ENCODE measurements around the gene CD300LB.
"Not testable (repeated sequence)": the region's sequence is repeated elsewhere in the genome, so short reads cannot be mapped to it uniquely, and the experiment has no call there.

Gene CD300LB

DNA sequence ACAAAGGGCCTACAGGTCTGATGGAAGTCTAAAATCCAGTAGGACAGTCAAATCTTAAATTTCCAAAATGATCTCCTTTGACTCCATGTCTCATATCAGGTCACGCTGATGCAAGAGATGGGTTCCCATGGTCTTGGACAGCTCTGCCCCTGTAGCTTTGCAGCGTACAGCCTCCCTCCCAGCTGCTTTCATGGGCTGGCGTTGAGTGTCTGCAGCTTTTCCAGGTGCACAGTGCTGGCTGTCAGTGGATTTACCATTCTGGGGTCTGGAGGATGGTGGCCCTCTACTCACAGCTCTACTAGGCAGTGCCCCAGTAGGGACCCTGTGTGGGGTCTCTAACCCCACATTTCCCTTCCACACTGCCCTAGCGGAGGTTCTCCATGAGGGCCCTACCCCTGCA is 43.0 kb downstream of the CD300LB start:
- DNase-seq, result not testable (repeated sequence)

DNA sequence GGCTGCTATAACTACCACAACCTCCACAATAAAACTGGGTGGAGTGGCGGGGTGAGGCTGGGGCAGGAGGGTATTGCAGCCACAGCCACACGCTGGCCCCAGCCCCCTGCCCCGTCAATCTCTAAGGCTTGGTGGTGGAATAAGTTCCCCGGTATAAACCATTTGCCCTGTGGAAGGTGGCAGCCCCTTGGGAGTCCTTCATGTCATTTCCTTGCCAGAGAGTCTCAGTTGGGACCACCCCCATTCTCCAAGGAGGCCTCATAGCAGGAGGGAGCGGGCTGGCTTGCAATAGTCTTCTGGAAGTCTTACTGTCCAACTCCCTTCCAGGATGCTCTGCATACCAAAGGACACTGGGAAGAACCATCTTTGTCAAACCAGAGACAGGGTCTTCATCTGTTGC is 45.4 kb downstream of the CD300LB start:
- no peak for DNase-seq

DNA sequence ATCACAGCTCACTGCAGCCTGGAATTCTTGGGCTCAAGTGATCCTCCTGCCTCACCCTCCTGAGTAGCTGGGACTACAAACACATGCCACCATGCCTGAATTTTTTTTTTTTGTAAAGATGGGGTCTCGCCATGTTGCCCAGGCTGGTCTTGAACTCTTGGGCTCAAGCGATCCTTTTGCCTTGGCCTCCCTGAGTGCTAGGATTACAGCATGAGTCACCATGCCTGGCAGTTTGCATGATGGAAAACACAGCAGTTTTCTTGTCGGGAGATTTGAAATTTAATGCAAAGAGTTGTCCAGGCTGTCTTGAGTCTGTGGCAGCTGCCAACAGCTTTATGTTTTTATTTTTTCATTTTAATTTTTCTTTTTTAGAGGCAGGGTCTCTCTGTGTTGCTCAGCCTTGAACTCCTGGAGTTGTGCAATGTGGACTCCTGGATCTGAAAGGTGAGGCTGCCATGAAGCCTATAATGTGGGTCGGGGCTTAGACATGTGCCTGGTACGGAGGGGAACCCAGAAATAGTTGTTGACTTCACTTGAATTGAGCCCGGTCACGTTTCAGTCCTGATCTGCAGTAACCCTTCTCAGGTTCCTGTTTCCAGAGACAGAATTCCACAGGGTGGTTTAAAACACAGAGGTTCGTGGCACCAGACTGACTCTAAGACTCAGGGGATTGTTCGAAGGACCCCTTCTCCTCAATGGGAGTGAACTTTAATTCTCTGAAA is 46.1 kb downstream of the CD300LB start:
- DNase-seq, result no peak

DNA sequence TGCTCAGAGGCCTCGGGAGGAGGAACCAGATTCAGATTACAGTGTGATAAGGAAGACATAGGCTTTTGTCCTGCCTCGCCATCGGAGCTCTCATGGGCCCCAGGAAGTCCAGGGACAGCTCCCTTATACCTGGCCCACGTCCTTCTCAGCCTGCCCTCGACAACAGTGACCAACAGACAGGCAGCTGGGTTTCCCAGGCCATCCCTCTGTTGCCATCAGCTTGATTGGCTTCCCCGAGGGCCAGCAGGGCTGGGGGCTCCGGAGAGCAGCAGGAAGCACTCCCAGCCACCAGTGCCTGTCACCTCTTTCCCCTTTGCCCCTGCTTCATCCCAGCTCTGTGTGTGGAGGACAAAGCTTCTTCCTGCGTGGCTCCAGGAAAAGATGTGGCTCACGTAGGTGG is 47.2 kb downstream of the CD300LB start:
- no peak for DNase-seq

DNA sequence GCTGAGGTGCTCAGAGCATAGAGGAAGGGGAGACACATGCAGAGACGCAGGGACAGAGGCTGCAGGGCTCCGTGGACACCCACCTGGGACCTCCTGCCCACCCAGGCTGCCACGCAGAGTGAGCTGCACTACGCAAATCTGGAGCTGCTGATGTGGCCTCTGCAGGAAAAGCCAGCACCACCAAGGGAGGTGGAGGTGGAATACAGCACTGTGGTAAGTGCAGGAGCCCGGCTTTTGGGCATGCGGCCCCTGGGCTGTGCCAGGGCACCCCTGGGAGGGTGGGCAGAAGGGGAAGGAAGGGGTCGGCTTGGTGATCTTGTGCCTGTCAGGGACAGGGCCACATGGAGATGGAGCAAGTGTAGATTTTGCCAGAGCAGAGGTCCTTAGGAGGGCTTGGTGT is 49.7 kb downstream of the CD300LB start:
- DNase-seq, result no peak

DNA sequence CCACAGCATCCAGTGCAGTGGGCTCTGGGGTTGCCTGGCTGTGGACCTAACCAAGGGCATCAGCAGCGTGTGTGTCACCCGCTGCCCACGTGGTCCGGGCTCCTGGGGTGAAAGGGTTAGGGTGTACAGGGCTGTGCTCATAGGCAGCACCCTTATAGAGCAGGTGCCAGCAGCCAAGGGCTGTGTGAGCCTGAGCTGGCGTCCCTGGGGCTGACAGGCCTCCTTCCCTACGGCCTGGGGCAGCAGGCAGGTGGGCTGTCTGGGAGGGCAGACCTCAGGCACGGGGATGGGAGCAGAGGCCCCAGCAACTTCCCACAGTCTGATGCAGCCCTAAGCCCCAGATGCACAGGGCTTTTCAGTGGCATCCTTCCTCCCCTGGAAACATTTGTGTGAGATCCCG is 51.0 kb downstream of the CD300LB start:
- DNase-seq, result no peak

DNA sequence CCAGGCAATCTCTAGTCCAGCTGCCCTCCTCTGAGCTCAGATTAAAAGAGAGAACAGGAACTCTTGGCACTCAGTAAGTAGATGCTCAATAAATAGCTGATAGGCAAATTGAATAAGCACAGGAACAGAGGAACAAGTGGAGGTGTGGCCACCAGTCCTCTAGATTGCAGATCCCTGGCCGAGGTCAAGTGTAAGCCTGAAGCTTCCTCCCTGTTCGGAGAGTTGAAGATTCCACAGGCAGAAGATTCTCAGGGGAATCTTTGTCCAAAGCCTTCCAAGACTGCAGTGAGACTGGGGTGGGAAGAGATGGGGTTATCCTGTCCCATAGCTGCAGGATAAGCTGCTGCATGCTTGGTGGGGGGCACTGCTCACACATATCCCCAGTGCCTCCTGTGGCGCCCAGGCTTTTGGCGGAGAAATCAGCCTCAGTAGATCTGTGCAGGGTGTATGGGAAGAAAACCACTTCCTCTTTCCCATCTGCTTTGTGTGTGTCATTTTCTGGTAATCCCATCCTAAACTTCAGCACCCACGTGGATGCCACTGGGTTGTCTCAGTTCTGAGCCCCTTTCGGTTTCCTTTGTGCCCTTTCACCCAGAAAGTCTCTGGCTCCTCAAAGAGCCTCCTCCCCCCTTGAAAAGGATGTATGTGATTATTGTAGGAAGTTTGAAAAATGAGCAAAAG is 52.7 kb downstream of the CD300LB start:
- peak in 1 of 2 donors; percentile 13 for DNase-seq

DNA sequence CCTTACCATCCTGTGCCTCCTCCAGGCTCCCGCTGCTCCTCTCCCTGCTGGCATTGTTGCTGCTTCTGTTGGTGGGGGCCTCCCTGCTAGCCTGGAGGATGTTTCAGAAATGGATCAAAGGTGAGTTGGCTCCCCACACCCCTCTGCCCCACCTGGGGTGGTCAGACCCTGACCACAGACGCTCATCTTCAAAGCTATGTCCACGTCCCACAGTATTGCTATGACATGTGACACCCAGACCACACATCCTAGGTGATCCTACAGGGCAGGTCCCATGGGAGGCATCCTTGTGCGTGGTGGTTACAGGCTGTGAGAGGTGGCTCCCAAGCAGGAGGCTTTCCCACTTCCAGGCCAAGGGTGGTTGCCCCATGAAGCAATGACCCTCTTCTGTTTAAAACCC is 53.9 kb downstream of the CD300LB start:
- DNase-seq, result no peak

DNA sequence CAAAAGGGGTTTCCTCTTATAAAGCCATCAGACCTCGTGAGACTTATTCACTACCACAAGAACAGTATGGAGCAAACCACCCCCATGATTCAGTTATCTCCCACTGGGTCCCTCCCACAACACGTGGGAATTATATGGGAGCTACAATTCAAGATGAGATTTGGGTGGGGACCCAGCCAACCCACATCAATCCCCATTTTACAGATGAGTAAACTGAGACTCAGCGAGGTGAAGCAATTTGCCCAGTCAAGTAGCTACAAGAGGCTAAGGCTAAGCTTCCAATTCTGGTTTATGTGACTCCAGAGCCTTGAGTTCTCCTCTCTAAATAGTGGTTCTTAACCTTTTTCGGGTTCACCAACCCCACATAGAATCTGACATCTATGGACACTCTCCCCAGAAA is 56.1 kb downstream of the CD300LB start:
- no peak for DNase-seq

DNA sequence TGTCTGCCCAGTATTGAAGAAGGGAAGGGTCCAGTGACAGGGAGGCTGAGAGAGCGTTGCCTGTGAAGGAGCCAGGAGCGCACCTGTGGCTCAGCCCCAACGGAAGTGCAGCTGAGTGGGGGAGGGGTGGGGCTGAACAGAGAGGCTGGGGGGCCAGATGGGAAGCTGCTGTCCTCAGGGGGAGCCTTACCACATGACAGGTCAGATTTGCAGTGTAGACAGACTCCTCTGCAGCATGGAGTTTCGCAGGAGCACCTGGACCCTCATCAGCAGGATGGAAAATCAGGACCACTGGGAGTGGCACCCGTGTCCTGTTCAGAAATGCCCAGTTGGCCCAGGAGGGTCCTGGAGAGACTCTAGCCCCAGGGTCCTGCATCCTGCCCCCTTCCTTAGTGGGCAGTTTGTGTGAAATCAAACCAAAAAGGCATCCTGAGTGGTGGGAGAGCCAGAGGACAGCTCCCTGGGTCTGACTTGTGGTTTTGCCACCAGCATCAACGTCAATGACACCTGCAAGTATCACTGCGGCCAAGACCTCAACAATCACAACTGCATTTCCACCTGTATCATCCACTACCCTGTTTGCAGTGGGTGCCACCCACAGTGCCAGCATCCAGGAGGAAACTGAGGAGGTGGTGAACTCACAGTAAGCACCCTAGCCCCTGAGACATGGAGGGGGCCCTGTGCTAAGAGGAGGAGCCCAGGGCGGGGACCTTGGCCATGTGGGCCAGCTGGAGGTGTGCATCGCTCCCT is 57.1 kb downstream of the CD300LB start:
- DNase-seq, result no peak

DNA sequence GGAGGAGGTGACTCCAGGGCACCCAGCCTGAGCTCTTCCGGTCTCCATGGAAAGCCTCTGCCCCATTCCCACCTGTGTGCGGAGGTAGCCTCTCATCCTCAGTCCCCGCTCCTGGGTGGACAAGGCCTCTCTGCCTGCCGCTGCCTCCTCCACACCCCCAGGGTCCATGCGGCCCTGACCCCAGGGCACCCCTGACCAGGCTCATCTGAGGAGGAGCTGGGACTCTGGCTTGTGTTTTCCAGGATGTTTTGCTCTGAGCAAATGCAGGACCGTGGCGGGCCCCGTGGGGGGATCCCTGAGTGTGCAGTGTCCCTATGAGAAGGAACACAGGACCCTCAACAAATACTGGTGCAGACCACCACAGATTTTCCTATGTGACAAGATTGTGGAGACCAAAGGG is 58.0 kb downstream of the CD300LB start:
- no peak for DNase-seq

DNA sequence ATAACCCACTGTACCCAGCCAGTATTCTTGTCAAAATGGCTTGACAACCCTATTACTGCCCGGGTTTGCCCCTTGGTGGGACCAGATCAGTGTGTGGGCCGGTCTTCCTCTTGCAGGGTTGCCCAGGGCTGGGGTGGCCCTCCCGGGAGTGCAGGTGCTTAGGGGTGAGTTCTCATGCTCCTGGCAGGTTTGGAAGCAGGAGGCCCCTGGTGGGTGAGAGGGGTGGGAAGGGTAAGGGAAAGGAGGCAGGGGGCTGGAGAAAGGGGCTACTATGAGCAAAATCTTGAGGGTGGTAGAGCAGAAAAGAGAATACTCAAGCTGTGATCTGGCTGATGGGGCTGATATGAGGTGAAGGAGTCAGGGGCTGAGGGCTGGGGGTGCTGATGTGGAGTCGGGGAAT is 58.4 kb downstream of the CD300LB start:
- no peak for DNase-seq

DNA sequence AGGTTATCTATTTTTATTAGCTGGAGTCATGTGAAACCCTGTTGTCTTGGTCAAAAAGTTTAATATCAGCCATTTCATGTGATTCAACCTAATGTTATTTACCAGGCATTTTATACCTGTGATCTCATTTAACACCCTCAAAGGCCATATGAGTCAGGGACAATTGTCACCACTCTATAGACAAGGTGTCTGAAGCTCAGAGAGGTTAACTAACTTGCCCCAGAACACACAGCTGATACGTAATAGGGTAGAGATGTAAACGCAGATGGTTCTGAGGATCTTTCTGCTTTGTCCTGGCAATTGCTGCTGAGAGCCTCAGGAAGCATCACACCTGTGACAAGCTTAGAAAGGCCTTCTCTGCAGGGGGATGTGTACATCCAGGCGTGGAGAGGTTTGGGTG is 59.9 kb downstream of the CD300LB start:
- no peak for DNase-seq

Measured in activated CD4-positive, alpha-beta T cell treated with anti-CD3 and anti-CD28 coated beads for 4 hours (primary cell).